Stomach (tissue), 4 donors: ENCODE results near the gene ALKBH2.

Experiments used
- EP300 ChIP-seq: sonication (generic); formaldehyde crosslinking; IDR thresholded peaks from one replicate; pipeline ENCODE4 v1.6.1; 2017; ENCODE audit warnings: antibody characterized with exemption
- POLR2A ChIP-seq, 4 donors: fragments of 450-650 bp; IDR thresholded peaks; one replicate each; pipeline ENCODE4 v1.6.1; 2016; ENCODE audit warnings: antibody characterized with exemption in 4 of 4, control low read depth in 2 of 4, mild to moderate bottlenecking in 1 of 4, moderate library complexity in 1 of 4
- TF ChIP-seq, protein P1 (sequence below), 7 experiments: fragments of 450-650 bp in 4 of 7; fragments of 200-600 bp in 3 of 7; sonication (generic) in 3 of 7; IDR thresholded peaks; one replicate each; pipeline ENCODE4 v1.5.1; 2016 to 2019; ENCODE audit warnings: antibody characterized with exemption in 7 of 7, control low read depth in 2 of 7, mild to moderate bottlenecking in 1 of 7

- TF ChIP-seq EP300 = no peak
- TF ChIP-seq, protein P1, sequence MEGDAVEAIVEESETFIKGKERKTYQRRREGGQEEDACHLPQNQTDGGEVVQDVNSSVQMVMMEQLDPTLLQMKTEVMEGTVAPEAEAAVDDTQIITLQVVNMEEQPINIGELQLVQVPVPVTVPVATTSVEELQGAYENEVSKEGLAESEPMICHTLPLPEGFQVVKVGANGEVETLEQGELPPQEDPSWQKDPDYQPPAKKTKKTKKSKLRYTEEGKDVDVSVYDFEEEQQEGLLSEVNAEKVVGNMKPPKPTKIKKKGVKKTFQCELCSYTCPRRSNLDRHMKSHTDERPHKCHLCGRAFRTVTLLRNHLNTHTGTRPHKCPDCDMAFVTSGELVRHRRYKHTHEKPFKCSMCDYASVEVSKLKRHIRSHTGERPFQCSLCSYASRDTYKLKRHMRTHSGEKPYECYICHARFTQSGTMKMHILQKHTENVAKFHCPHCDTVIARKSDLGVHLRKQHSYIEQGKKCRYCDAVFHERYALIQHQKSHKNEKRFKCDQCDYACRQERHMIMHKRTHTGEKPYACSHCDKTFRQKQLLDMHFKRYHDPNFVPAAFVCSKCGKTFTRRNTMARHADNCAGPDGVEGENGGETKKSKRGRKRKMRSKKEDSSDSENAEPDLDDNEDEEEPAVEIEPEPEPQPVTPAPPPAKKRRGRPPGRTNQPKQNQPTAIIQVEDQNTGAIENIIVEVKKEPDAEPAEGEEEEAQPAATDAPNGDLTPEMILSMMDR (IDR thresholded peaks at IDR 0.05) = no peak
- no peak for TF ChIP-seq POLR2A (IDR thresholded peaks at IDR 0.05)
Measured at GRCh38 chr12:109115404-109115757, 22.1 kb upstream of the ALKBH2 start.
